Astrocyte (in vitro differentiated cells and primary cell): ENCODE measurements around the gene EIF3L. TPM values are rescaled to one million over a fixed set of nuclear protein-coding genes. Genes with fewer than 3 reads are reported as not detected.

Experiments used
- DNase-seq: peaks from one replicate; pipeline ENCODE4 v3.0.0-alpha.2; 2010; ENCODE audit warnings: low read depth
- FAIRE-seq: peaks from 2 replicates; lab custom pipeline; 2011; peaks lifted over from hg19 to GRCh38; lab: Jason Lieb, UNC
- H2AFZ ChIP-seq: 2 replicates; pipeline ENCODE4 v1.6.0; 2012; ENCODE audit warnings: low read depth, low read length, inconsistent platforms
- H3K27ac ChIP-seq: 2 replicates; pipeline ENCODE4 v1.5.1; 2011; ENCODE audit warnings: low read depth, low read length, inconsistent platforms
- H3K27me3 ChIP-seq: 2 replicates; pipeline ENCODE4 v1.6.0; 2011; ENCODE audit warnings: low read length, inconsistent platforms; ENCODE audit not compliant: insufficient read depth
- H3K36me3 ChIP-seq: 2 replicates; pipeline ENCODE4 v1.5.1; 2011; ENCODE audit warnings: low read length, inconsistent platforms; ENCODE audit not compliant: insufficient read depth
- H3K4me1 ChIP-seq: 2 replicates; pipeline ENCODE4 v1.5.1; 2011; ENCODE audit warnings: low read length, inconsistent platforms; ENCODE audit not compliant: insufficient read depth
- H3K4me2 ChIP-seq: 2 replicates; pipeline ENCODE4 v1.6.0; 2012; ENCODE audit warnings: low read length, inconsistent platforms
- H3K4me3 ChIP-seq: 2 replicates; pipeline ENCODE4 v1.5.1; 2011; ENCODE audit warnings: low read depth, mild to moderate bottlenecking, low read length, inconsistent platforms; ENCODE audit not compliant: insufficient read depth
- H3K79me2 ChIP-seq: 2 replicates; pipeline ENCODE4 v1.6.0; 2012; ENCODE audit warnings: mild to moderate bottlenecking, low read length, inconsistent platforms; ENCODE audit not compliant: insufficient read depth
- H3K9ac ChIP-seq: 2 replicates; pipeline ENCODE4 v1.6.0; 2012; ENCODE audit warnings: mild to moderate bottlenecking, low read length, inconsistent platforms
- H3K9me3 ChIP-seq: 2 replicates; pipeline ENCODE4 v1.5.1; 2012; ENCODE audit warnings: low read depth, mild to moderate bottlenecking, low read length, inconsistent platforms; ENCODE audit not compliant: insufficient read depth
- H4K20me1 ChIP-seq: 2 replicates; pipeline ENCODE4 v1.6.0; 2012; ENCODE audit warnings: low read length, inconsistent platforms; ENCODE audit not compliant: insufficient read depth
- H3K27ac Mint-ChIP-seq: one replicate; pipeline ENCODE4 v1.8.0; 2021; ENCODE audit warnings: mild to moderate bottlenecking, mixed read lengths; ENCODE audit not compliant: unreplicated experiment
- H3K27me3 Mint-ChIP-seq: one replicate; pipeline ENCODE4 v1.8.0; 2021; ENCODE audit warnings: low read depth, mixed read lengths; ENCODE audit not compliant: unreplicated experiment
- H3K36me3 Mint-ChIP-seq: one replicate; pipeline ENCODE4 v1.8.0; 2021; ENCODE audit warnings: low read depth, mixed read lengths; ENCODE audit not compliant: unreplicated experiment
- H3K4me1 Mint-ChIP-seq: one replicate; pipeline ENCODE4 v1.8.0; 2021; ENCODE audit warnings: low read depth, mixed read lengths; ENCODE audit not compliant: unreplicated experiment
- H3K4me3 Mint-ChIP-seq: one replicate; pipeline ENCODE4 v1.8.0; 2021; ENCODE audit warnings: mild to moderate bottlenecking, moderate library complexity, mixed read lengths; ENCODE audit not compliant: unreplicated experiment
- H3K9me3 Mint-ChIP-seq: one replicate; pipeline ENCODE4 v1.8.0; 2021; ENCODE audit warnings: mild to moderate bottlenecking, mixed read lengths; ENCODE audit not compliant: unreplicated experiment
- EZH2 ChIP-seq: IDR thresholded peaks from 2 replicates; pipeline ENCODE4 v1.6.1; 2012; ENCODE audit warnings: mild to moderate bottlenecking, low read length, inconsistent platforms; ENCODE audit not compliant: insufficient read depth
- total RNA-seq: library from RNA; stranded (reverse); gene quantifications from 2 replicates; pipeline ENCODE4 v1.2.1, GENCODE V29; 2021
- TF ChIP-seq, protein P1 (sequence below): IDR thresholded peaks from 2 replicates; pipeline ENCODE4 v1.5.1; 2011; ENCODE audit warnings: low read depth, mild to moderate bottlenecking, inconsistent platforms, low read length, moderate library complexity; ENCODE audit not compliant: insufficient read depth

Gene EIF3L
- total RNA-seq, 1 donor from 2014 or later = 323 TPM

DNA sequence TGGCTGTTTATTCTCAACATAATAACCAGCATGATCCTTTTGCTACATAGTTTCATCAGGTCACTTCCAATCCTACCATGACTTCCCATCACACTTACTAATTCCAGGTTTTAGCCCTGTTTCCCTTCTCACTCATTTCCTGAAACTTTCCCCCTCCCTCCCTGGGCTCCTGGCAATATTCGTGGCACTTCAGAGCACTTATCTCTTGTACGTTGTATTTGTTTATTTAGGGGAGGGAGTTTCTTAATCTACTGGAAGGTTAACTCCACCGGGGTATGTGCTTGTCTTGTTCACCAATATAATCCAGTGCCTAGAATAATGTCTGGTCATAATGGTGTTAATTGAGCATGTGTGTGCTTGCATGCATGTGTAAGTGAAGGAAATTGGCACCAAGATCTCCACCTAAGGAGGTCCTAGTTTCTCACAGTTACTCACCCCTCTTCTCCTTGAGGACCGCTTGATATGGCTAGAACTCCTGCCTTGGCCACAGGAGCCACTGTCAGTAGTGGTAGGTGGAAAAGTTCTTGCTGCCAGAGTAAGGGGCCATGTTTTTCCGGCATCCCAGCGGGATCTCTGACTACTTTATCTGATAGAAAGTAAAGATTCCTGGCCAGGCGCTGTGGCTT is 11.7 kb downstream of the EIF3L start:
- Histone ChIP-seq H3K4me1 (peaks cover 12% of the 10 kb centered on the region), H4K20me1 (peaks cover 55% of the 10 kb centered on the region), H3K79me2 (peaks cover 39% of the 10 kb centered on the region), H3K4me3 (no peak overlapping the region), H3K9me3 (no peaks in the 10 kb centered on the region), H3K9ac (peak overlapping the region; percentile 23), H3K27ac (peak overlapping the region; percentile 25), H3K27me3 (no peaks in the 10 kb centered on the region), H3K36me3 (peaks cover 53% of the 10 kb centered on the region), H2AFZ (no peak overlapping the region), H3K4me2 (no peak overlapping the region)
- Mint-ChIP-seq H3K9me3 (no peaks in the 10 kb centered on the region), H3K36me3 (peaks cover 22% of the 10 kb centered on the region), H3K4me1 (peaks cover 17% of the 10 kb centered on the region), H3K27ac (peak overlapping the region; percentile 89), H3K27me3 (no peaks in the 10 kb centered on the region), H3K4me3 (no peak overlapping the region)
- DNase-seq (no peak), FAIRE-seq (no peak)
- TF ChIP-seq, protein P1, sequence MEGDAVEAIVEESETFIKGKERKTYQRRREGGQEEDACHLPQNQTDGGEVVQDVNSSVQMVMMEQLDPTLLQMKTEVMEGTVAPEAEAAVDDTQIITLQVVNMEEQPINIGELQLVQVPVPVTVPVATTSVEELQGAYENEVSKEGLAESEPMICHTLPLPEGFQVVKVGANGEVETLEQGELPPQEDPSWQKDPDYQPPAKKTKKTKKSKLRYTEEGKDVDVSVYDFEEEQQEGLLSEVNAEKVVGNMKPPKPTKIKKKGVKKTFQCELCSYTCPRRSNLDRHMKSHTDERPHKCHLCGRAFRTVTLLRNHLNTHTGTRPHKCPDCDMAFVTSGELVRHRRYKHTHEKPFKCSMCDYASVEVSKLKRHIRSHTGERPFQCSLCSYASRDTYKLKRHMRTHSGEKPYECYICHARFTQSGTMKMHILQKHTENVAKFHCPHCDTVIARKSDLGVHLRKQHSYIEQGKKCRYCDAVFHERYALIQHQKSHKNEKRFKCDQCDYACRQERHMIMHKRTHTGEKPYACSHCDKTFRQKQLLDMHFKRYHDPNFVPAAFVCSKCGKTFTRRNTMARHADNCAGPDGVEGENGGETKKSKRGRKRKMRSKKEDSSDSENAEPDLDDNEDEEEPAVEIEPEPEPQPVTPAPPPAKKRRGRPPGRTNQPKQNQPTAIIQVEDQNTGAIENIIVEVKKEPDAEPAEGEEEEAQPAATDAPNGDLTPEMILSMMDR = no peak

DNA sequence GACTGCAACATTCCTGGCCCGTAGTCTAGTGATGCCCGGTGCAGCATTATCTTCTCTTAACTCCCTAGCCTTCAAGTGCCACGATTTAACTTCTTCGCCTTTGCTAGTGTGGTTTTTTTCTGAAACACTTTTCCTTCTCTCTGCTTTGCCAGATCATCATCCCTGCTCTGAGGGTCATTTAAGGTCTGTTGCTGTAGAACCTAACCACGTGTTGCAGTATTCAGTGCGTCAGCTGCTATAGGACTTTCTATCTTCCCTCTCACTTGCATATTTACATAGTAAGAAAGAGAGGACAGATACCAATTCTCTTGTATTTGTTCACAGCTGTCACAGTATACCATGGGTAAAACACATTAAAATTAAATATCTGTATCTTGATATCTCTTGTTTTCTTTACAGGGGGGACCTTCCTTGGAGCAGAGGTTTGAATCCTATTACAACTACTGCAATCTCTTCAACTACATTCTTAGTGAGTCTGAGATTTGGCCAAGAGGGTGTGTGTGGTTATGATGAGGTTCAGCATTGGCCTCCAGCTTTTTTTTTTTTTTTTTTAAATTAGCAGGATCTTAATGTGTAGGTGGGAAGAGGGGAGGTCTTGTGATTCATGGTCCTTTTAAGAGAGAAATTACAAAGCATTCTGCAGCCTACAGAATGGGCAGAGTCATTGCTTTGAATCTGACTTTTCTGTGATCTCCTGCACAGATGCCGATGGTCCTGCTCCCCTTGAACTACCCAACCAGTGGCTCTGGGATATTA is 13.5 kb downstream of the EIF3L start:
- peaks cover 33% of the 10 kb centered on the region for H3K79me2 ChIP-seq
- TF ChIP-seq EZH2 = no peak
- TF ChIP-seq, protein P1 = no peak
- Mint-ChIP-seq H3K36me3 (peaks cover 22% of the 10 kb centered on the region), H3K4me1 (peaks cover 17% of the 10 kb centered on the region), H3K9me3 (no peaks in the 10 kb centered on the region), H3K27ac (peak overlapping the region; percentile 8), H3K27me3 (no peaks in the 10 kb centered on the region), H3K4me3 (no peak overlapping the region)
- H3K36me3 ChIP-seq = peaks cover 61% of the 10 kb centered on the region
- H3K9ac ChIP-seq = peak overlapping the region; percentile 17
- H3K4me2 ChIP-seq = peak overlapping the region; percentile 39
- H3K4me3 ChIP-seq = no peak overlapping the region
- no peaks in the 10 kb centered on the region for H3K27me3 ChIP-seq
- peak overlapping the region; percentile 28 for H3K27ac ChIP-seq
- DNase-seq (peak; percentile 60), FAIRE-seq (no peak)
- H3K9me3 ChIP-seq = no peaks in the 10 kb centered on the region
- H3K4me1 ChIP-seq = peaks cover 12% of the 10 kb centered on the region
- H2AFZ ChIP-seq = no peak overlapping the region
- peaks cover 65% of the 10 kb centered on the region for H4K20me1 ChIP-seq

DNA sequence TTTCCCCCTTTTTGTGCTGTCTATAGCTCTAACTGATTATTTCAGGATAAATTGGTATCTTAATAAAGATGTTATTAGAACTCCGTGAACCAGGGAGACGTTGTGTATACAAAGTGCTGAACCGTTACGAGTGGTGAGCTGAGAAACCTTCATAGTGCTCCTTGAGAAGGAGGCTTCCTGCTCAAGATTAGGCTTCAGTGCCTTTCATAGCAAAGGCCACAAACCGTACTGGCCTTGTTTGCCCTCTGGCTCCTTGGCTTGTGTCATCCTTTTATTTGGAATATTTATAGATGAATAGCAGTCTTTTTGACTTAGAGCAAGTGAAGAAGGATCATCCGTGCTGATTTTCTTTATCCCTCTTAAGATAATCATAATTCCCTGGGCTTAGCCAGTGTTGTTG is 16.3 kb downstream of the EIF3L start:
- TF ChIP-seq, protein P1 = no peak
- TF ChIP-seq EZH2 = no peak
- DNase-seq = no peak
- no peaks in the 10 kb centered on the region for H3K9me3 ChIP-seq
- H3K27ac Mint-ChIP-seq = no peak overlapping the region
- H3K27me3 ChIP-seq = no peaks in the 10 kb centered on the region
- H3K27ac ChIP-seq = no peak overlapping the region
- no peak overlapping the region for H3K4me2 ChIP-seq
- peaks cover 64% of the 10 kb centered on the region for H3K36me3 ChIP-seq
- H3K4me1 Mint-ChIP-seq = peaks cover 24% of the 10 kb centered on the region
- peaks cover 62% of the 10 kb centered on the region for H4K20me1 ChIP-seq
- H3K36me3 Mint-ChIP-seq = peaks cover 23% of the 10 kb centered on the region
- no peaks in the 10 kb centered on the region for H3K27me3 Mint-ChIP-seq
- peaks cover 39% of the 10 kb centered on the region for H3K79me2 ChIP-seq
- no peak overlapping the region for H3K4me3 Mint-ChIP-seq
- H3K9me3 Mint-ChIP-seq = no peaks in the 10 kb centered on the region
- peaks cover 12% of the 10 kb centered on the region for H3K4me1 ChIP-seq
- no peak overlapping the region for H3K9ac ChIP-seq
- no peak overlapping the region for H2AFZ ChIP-seq
- FAIRE-seq = no peak
- no peak overlapping the region for H3K4me3 ChIP-seq
